ENCODE data around the gene ORAI3. TPM values are rescaled to one million over a fixed set of nuclear protein-coding genes. Genes with fewer than 3 reads are reported as not detected.
"Not testable (repeated sequence)": the region's sequence is repeated elsewhere in the genome, so short reads cannot be mapped to it uniquely, and the experiment has no call there.

ORAI3 gene
- total RNA-seq, 1 donor from 2014 or later = 9.5 TPM

DNA sequence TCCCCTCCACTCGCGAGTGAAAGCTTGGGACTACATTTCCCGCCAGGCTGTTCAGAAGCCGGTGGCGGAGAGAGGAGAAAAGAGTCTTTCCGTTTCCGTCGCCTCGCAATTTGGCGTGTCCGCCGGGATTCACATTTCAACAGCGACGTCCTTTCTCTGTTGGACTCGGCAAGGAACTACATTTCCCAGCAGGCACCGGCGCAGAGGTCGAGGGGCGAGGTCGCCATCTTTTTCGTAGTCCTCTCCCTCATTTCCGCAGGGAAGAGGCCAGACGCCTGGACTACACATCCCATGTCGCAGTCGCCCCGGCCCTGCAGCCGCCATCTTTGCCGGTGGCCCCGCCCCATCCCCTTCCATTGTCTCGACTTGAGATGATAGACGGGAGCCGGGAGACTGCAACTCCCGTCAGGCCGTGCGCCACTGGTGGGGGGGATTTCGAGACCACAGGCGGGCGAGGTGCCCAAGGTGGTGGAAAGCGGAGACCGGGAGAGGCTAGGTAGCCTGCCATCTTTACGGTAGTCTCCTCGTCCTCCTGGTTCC, 26.4 kb upstream of the ORAI3 start:
- intact Hi-C loops (cut with DNase I) = loop anchor here (2.0 to 5.0 kb wide), 3 partner anchors 26 to 265 kb away; partner anchors contain the start of genes CTF1, FBRS and ZNF629
- peak; percentile 100 for DNase-seq (ENCODE audit: low spot score)

- intact Hi-C loops (cut with DNase I) = loop anchor here (2.0 to 5.0 kb wide), 3 partner anchors 26 to 266 kb away; partner anchors contain the start of genes CTF1, FBRS and ZNF629
- DNase-seq (ENCODE audit: low spot score) = peak; percentile 100
Observed at GRCh38 chr16:30922960-30923535, 25.8 kb upstream of the ORAI3 start.

- no peak for DNase-seq (ENCODE audit: low spot score)
- intact Hi-C loops (cut with DNase I) = loop anchor here (2.0 to 5.0 kb wide), 3 partner anchors 27 to 266 kb away; partner anchors contain the start of genes CTF1, FBRS and ZNF629
Observed at GRCh38 chr16:30923554-30924075, 25.3 kb upstream of the ORAI3 start, which contains the start of gene FBXL19. FBXL19 (plus strand) TSS chr16:30923572; CDS start chr16:30925755, 2,183 bp downstream.

DNA sequence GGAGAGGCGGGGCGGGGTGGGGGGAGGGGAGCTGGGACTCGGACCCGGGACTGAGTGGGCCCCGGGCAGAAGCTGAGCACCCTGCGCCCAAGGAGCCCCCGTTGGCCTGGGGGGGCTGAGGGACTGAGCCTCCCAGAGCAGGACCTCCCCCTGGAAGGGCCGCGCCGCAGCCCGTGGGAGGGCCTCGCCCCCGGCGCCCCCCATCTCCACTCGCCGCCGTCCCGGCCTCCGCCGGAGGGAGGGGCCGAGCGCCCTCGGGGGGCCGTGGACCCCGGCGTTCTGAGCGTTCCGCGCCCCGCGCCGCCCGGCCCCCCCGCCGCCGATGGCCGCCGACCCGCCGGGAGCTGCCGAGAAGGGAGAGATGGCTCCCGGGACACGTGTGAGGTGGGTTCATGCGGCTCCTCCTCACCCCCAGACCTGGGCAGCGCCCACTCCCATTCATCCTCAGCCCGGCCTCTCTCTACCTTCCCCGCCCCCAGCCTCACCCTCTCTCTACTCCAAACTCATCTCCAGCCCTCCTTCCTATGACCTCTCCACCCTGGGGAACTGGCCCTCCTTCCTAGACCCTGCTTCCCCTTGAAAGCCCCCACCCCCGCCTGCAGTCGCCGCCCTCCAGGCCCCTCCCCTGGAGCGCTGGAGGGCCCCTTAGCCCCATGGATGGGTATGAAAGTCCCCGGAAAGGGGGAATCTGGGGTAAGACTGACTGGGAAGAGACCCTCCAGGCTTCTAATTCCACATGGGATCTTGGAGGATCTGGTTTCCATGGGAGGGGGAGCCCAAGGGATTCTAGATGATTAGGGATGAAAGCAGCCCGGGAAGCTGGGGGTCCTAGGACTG, 24.6 kb upstream of the ORAI3 start:
- intact Hi-C loops (cut with DNase I) = loop anchor here (5.0 kb wide), 2 partner anchors 137 to 267 kb away; partner anchors contain the start of genes FBRS and ZNF629

DNA sequence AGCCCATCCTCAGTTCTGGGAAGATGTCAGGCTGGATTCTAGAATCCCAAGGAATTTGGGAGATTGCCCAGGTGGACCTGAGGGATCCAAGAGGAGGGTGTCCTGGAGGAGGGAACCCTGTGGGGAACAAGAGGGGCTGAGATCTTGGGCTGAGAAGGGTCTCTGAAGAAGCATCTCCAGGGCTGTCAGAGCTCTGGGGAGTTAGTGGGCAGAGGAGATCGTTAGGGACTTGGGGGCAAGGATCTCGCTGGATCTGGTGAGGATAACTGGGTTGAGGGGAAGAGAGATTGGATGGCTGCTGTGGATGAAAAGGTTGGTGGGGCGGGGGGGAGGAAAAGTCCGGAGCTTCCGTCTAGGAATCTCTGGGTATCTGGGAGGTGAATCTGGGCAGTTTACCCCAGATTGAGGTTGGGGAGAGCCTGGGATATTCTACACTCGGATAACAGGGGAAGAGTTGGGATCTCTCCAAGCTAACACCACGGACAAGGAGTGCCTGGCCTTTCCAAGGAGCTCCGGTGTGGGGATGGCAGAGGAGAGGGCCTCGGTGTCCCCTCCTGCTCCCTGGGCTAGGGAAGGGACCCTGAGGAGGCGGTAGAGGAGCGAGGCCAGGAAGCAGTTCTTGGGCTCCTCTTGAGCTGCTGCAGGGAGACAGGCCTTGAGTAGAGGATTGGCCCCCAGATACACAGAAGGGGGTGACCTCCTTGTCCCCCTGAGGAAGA, 23.8 kb upstream of the ORAI3 start:
- intact Hi-C loops (cut with DNase I) = loop anchor here (5.0 kb wide), 2 partner anchors 138 to 268 kb away; partner anchors contain the start of genes FBRS and ZNF629
- no peak for DNase-seq (ENCODE audit: low spot score)

More for the DNA sequence above, 24.6 kb upstream of the ORAI3 start:
- DNase-seq (ENCODE audit: low spot score) = no peak

DNA sequence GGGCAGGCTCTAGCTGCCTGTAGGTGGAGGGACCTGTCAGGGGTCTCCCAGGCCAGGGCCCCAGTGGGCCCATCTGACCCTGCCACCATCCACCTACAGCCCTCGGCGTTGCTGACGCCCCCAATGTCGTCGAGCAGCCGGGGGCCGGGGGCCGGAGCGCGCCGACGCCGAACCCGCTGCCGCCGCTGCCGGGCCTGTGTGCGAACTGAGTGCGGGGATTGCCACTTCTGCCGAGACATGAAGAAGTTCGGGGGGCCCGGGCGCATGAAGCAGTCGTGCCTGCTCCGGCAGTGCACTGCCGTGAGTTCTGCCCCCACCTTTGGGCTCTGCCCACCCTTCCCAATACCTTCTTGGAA, 23.3 kb upstream of the ORAI3 start:
- DNase-seq (ENCODE audit: low spot score) = no peak
- intact Hi-C loops (cut with DNase I) = no loop called here

DNA sequence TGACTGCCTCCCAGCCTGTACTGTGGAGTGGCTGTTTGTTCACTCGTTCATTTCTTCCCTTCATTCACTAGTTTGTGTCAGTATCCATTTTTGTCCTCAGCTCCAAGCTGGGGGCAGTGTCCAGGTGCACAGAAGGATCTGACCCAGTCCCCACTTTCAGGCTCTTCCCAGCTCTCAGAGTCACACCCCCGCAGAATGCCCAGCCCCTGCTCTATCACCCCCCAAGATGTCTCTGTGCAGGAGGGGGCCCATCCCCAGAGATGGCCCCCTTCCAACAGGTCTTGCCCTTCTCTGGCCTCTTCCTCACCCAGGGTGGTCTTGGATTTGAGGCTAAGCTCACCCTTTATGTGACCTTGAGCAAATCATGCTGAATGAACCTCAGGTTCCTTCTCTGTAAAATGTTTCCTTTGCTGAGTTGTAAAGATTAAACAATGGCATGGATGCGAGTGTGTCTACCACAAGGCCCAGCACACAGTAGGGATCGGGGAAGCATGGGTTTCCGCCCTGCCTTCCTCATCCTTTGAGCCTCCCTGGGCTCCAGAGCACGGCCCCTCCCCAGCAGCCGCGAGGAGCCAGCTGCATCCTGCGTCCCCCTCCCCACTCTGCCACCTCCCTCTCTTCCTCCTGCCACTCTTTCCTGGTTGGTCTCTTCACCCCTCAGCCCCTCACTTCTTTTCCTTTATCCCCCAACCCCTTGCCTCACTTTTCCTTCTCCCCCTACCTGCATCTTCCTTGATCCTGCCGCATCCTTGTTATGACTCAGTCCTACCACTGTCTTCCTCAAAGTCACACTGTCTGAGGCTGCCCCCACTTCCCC, 22.7 kb upstream of the ORAI3 start:
- no peak for DNase-seq (ENCODE audit: low spot score)

GRCh38 chr16:30926937-30927788, 21.7 kb upstream of the ORAI3 start:
- intact Hi-C loops (cut with DNase I) = no loop called here
- DNase-seq (ENCODE audit: low spot score) = no peak

More for the DNA sequence above, 22.7 kb upstream of the ORAI3 start:
- intact Hi-C loops (cut with DNase I) = no loop called here

DNA sequence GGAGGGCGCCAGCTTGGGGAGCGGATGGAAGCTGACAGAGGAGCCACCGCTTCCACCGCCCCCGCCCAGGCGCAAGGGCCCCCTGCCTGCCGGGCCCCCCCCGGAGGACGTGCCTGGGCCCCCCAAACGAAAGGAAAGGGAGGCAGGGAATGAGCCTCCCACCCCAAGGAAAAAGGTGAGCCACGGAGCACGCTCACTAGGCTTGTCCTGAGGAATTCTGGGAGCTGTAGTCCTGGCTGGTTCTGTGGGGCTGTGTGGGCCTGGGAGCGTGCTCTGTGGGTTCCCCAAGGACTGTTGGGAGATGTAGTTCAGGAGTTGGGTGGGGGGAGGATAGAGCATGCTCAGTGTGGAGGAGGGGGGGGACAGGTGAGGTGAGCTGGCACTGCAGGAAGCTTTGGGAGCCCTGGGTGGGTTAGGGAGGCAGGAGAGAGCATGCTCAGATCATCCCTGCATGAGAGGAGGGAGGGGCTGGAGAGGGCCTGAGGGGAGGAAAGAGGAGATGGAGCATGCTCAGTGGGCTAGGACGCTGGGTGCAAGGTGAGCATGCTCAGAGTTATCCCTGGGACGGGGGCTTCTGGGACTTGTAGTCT, 21.0 kb upstream of the ORAI3 start:
- intact Hi-C loops (cut with DNase I) = loop anchor here (1.0 kb wide), 1 partner anchor 166 kb away; the partner anchor contains the start of genes CFAP119 and RNF40
- no peak for DNase-seq (ENCODE audit: low spot score)

DNA sequence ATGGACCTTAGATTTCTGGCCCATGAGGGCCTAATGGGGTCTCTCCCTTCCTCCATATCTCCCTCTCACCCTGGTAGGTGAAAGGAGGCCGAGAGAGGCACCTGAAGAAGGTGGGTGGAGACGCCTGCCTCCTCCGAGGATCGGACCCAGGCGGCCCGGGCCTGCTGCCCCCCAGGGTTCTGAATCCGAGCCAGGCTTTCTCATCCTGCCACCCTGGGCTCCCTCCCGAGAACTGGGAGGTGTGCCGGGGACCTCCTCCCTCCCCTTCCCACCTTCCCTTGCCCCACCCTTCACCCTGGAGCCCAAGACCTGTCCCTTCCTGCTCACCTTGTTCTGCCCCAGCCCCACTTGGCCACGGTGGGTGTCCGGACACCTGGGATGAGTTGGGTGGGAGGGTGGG, 20.5 kb upstream of the ORAI3 start:
- DNase-seq (ENCODE audit: low spot score) = no peak
- intact Hi-C loops (cut with DNase I) = loop anchor here (1.0 kb wide), 1 partner anchor 166 kb away; the partner anchor contains the start of genes CFAP119 and RNF40

- intact Hi-C loops (cut with DNase I) = no loop called here
- DNase-seq (ENCODE audit: low spot score) = no peak
Observed at GRCh38 chr16:30929167-30929566, 19.7 kb upstream of the ORAI3 start.

DNA sequence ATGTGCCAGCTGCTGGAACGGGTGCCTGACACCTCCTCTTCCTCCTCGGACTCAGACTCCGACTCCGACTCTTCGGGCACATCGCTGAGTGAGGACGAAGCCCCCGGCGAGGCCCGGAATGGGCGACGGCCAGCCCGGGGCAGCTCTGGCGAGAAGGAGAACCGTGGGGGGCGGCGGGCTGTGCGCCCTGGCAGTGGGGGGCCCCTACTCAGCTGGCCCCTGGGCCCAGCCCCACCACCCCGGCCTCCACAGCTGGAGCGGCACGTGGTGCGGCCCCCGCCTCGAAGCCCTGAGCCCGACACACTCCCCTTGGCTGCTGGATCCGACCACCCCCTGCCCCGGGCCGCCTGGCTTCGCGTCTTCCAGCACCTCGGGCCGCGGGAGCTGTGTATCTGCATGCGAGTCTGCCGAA, 18.7 kb upstream of the ORAI3 start:
- no peak for DNase-seq (ENCODE audit: low spot score)
- intact Hi-C loops (cut with DNase I) = no loop called here

GRCh38 chr16:30931068-30931650, 17.7 kb upstream of the ORAI3 start:
- intact Hi-C loops (cut with DNase I) = no loop called here
- DNase-seq (ENCODE audit: low spot score) = no peak

DNA sequence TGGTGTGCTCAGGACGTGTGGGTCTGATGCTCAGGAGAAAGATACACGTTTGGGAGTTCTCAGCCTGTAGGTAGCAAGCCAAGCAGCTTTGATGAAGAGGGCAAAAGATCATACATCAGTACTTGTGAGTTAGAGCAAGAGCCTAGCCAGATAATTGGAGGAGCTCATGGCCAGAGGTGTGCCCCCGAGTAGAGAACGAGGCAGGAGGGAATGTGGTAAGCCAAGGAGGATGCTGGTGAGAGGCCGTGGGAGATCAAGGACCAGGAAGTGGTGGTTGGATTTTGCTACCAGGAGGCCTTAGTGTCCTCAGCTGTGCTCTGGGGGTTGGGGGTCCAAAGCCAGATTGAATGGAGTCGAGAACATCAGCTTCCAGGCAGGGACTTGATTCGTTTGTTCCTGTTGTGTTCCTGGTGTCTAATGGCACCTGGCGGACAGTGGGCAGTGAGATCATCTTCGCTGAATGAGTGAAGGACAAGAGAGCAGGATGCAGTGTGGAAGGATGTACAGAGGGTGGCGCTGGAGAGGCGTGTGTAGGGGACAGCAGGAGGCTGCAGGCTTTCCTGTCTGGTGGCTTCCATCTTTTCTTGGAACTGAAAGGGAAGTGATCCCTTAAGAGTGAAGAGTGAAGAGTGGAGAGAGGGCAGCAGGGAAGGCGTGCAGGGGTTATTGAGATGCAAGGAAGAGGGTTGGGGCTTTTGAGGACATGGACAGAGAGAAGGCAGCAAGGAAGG, 13.9 kb upstream of the ORAI3 start:
- intact Hi-C loops (cut with DNase I) = no loop called here
- DNase-seq (ENCODE audit: low spot score) = no peak

DNA sequence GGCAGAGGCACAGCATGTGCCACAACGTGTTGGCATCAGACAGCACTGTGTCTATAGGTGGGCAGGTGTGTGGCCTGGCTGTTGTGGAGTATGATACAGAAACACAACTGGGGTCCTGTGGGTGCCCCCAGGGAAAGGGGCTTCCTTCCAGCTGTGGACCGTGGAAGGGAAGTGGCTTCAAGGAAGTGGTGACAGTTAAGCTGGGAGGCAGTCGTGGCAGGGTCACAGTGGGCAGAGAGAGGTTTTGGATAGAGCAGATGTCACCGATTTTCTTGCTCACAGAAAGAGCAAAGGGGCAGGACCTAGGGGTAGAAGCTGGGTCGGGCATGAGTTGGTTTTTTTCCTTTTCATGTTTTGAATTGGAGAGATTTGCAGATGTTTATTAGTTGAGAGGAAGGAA, 11.2 kb upstream of the ORAI3 start:
- DNase-seq (ENCODE audit: low spot score) = no peak
- intact Hi-C loops (cut with DNase I) = no loop called here

DNA sequence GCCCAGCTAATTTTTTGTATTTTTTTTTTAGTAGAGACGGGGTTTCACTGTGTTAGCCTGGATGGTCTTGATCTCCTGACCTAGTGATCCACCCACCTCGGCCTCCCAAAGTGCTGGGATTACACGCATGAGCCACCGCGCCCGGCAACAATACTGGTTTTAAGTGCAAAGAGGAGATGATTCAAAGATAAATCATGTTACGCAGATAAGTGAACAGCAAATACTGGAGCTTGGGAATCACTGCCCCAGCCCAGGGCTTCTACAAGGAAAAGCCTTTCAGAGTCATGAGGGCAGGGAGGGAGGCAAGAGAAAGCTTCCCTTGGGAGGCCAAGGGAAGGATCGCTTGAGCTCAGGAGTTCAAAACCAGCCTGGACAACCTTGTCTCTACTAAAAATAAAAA, 9.3 kb upstream of the ORAI3 start:
- DNase-seq (ENCODE audit: low spot score); intact Hi-C loops (cut with DNase I): not testable (repeated sequence)

Data from cardiac septum (tissue), 1 donor.